NCI-H526 treated with DMSO at 0.1 percent for 48 hours (cell line): ENCODE measurements around the gene NEUROD4.

Experiments used
- DNase-seq: peaks from one replicate; lab custom pipeline; 2025; lab: John Stamatoyannopoulos, UW

Gene NEUROD4

DNA sequence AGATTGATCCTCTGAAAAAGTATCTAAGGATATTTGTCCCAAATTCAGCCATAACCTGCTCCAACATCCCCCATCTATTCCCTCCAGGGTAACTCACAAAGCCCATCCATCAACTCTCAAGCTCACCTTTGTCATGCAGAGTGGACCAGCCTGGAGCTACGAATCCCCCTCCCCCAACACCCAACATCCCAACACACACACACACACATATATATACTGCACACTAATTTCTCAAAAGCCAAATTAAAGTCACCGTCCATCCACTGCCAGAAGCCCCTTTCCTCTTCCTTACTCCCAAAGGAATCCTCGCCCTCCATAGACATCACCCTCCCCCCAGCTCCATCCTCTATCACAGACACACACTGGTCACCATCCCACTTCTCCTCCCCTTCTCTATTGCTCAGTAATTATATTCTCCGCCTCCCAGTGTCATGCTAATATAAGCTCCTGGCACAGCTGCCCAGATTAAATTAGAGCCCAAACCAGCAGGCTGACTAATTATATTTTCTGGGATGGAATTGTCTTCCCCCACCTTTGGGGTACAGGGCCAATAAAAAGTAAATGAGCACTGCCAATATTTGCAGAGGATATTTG lies 21.7 kb upstream of the NEUROD4 start:
- no peak for DNase-seq

DNA sequence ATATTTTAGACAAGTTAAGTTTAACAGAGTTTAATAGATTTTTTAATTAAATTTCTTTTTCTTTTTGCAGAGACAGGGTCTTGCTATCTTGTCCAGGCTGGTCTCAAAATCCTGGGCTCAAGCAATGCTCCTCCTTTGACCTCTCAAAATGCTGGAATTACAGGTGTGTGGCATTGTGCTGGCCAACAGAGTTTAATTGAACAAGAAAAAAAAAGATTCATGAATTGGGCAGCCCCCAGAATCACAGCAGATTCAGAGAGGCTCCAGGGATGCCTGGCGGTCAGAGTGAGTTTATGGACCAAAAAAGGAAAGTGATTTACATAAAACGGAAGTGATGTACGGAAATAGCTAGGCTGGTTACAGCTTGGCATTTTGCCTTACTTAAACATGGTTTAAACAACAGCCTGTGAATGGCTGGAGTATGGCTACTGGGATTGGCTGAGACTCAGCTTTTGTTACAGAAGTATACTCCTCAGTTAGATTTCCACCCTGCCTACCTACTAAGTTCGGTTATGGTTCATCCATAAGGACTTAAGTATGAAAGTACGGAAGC lies 20.7 kb upstream of the NEUROD4 start:
- no peak for DNase-seq

DNA sequence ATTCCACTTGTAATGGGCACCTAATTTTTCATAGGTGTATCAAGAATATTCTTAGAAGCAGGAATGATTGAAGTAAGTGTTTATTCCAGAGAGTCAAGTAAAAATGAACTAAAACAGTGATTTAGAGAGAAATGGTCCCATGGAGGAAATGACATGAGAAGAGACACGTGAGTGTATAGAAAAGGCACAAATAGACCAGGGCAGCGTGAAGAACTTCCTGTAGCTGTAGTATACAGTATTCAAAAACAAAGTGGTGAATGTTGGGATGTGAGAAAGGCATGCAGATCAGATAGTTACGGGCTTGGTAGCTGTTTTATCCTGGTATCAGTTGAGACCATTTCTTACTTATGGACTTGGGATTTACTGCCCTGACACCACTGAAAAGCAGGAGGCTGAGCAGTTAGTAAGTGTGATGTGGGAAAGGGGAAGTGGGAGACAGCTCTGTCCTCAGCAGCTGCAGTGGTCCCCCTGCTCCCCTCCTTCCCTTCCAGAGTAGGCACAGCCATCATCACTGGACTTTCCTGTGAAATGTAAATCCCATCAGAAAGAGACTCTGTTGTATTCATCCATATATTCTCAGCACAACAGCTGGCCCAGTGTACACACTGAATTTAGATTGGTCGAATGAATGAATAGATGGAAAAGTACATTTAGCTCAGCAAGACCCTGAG lies 18.4 kb upstream of the NEUROD4 start:
- DNase-seq, result no peak

DNA sequence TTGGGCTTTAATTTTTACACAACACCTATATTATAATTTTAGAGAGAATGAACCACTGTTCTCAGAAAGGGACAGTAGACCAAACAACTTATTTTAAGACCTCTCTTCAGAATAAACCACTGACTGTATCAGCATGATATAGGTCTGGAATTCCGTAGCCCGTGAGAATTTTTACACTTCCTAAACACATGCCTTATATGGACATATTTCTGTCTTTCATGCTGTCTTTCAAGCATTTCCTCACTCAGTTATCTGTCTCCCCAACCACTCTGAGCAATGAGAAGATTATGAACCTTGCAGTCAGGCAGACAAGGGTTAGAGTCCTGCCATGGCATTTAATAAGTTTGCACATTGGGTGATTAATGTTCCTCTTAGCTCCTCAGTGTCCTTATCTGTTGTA lies 17.4 kb upstream of the NEUROD4 start:
- no peak for DNase-seq

DNA sequence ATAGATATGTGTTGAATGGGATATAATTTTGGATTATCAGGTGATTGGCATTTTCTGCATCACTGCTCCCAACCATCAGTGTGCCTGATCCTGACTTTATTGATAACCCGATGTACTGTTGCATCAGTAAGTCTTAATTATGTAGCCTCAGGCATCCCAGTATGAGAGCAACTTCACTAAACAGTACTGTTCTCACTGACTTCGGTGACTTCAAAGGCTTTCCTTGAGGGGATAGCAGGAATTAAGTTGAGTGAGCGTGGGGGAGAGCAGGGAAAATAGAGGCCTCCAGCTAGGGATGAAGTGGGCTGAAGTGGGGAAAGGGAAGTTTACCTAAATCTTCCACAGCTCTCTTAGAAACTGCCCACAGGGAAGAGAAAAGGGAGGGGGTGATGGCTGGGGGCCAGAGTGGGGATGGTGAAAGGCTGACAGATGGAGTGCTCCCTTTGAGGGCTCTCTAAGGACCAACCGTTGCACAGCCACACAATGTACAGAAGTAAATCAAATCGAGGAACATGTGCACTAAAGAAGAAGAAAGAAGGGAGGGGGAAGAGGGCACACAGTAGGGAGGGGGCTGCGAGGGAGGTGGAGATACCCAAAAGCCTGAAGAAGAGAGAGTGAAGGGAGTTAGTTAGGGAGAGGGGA lies 10.7 kb upstream of the NEUROD4 start:
- no peak for DNase-seq

DNA sequence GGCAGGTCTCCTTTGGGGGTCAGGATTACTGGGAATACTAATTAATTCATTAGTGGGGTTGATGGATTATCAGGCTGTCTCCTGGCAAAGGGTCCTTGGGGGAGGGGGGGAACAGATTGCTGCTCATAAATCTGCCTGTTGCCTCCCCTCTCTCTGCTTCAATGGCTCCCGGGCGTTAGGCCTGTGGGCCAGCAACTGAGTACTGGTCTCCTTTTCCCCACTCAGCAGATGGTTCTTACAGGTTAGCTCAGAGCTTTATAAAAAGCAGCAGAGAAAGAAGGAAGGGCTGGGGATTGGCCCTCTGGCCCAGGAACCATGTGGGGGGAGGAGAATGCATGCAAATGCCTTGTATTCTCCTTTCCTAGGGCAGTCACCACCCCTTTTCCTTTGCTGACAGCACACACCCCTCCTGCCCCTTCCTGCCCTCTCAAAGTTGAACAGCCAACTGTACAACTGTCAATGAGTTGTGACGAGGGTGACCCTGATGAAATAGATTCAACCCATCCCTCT lies 2.3 kb upstream of the NEUROD4 start:
- no peak for DNase-seq

DNA sequence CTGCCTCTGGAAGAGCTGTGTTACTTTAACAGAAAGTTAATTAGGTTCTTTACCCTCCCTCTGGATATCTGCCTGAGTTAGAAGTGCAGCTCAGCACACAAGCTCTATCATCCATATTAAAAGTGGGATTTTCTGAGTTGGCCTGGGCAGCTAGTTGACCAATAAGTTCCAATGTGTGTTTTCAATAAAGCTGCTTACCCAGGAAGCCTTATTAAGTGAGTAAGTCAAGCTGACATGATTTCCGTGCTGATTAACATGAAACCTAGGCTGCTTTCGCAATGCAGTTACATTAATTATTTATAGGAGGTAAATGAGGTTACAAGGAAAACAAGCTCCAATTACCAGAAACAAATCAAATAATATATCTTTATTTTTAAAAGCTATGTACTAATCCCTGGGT lies 4.8 kb downstream of the NEUROD4 start:
- no peak for DNase-seq

DNA sequence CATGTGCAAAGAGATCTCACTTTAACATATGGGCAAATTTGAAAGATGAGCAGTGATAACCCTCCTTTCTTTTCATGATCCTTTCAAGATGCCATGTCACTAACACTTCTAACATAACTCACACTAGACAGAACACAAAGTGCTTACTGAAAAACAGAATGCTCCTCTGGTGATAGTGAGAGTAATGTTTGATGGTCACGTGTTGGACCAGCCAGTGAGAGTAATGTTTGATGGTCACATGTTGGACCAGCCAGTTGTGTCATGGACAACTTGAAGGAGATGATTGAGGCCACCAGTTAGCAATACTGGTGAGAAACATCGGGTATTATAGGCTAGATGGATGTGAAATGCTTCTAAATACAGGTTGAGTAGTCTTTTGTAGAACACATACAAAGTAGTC lies 5.7 kb downstream of the NEUROD4 start:
- DNase-seq, result no peak

DNA sequence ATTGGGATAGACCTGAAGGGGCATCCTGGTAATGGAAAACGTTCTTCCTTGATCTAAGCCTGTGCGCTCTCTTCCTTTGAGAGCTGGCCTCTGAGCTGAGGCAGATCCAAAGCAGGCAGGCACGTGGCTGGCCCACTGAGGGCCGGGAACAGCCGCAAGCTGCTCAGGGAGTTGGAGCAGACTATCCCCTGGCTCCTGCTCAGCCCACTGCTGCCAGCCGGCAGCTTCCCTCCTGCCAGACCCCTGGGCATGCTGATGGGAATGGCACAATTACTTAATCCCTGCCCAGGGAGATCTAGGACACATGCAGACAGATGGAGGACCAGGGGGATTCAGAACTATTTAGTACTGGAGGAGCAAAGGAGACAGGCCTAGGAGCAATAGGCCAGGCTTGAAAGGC lies 14.4 kb downstream of the NEUROD4 start:
- DNase-seq, result no peak

DNA sequence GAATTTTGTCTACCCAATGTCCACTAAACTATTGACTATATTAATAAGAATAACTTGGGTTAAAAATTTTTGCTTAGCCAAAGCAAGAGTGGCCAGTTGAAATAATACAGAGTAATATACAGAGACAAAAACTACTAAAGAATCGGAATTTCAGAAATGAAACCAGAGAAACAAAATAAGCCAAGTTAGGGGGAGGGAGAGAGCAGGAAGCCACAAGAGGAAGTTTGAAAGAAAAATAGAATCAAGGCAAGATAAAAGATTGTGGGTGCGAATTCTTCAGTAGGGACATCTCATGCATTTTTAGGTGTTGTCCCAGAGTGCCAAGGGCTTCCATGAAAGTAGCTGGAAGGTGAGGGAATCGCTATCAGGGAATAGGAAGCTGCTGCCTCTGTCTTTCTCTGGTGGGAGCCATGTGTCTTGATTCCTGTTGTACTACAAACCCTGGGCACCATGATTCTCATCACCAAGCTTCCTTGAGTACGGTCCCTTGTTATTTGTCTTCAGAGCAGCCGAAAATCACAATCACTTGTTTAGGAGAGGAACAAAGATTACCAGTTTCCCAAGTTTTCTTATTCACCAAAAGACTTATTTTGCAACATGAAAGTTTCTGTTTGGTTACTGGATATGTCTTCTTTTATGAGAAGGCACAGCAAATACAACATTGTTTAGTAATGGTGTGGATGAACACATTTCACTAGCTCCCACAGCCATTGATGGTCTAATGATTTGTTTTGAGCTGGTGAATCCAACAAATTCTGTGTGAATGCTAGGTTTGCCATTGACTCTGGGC lies 16.7 kb downstream of the NEUROD4 start:
- DNase-seq, result no peak

DNA sequence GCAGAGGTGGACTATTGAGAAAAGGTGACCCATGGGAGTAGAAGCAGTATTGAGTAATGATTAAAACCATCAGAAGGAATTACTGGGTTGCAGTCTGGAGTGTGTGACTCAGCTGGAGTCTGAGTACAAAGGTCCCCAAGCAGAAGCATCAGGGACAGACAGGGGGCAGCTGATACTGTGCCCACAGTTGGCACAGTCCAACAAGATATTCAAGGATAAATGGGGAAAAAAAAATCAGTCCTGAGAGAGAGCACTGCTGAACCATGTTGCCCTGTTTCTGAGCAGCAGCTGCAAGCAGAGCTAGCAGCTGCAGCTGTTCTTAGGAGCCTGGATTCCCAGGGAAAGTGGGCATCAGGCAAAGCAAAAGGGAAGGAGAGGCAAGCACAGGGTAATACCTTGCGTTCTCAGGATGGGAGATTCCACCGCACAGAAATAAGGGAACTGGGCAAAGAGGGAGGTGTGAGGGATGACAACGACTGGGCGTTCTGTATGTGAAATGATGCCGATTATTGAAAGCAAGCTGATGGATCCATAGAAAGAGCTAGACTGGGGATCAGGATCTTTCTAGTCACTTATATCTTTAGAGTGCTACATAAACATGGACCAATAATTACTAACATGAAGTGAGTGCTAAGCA lies 17.7 kb downstream of the NEUROD4 start:
- no peak for DNase-seq

DNA sequence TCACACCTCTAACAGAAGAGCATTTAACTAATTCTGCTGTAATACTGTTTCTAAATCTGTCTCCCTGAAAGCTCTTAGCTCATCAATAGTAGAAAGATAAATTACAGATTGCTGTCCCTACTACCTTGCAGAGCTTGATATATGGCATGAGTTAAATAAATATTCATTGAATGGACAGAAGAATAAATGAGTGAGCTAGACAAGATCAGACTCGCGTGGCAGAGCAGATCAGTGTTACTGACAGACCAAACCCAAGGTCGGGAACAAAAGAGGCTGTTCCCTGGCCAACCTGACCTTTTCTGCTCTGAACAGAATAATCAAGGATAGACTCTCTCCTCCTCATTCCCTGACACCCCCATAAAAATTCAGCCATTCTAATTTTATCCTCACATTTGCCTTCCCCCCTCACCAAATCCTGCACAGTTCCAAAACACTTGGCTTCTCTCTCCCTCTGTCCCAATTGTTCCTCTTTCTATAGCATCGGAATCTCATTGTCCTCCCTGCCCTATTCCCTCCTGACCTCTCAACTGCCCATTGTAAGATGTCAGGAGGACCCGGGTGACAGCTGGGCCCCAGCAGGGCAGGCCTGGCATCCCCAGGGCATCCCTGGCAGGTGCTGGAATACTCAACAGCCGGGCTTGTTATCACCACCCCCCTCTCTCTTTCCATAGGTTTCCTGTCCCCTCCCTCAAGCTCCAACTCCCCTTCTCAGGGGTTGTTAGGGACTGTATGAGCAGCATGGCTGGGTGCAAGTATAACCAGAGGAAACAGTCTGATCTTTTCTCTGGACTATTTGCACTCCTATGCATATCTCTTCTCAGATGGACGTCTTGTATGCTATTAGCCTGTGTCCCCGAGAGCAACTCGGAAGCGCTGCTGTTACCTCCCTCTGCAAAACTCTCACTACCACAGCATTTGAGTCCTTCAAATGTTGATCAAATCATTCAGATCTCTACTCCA lies 19.9 kb downstream of the NEUROD4 start:
- no peak for DNase-seq

DNA sequence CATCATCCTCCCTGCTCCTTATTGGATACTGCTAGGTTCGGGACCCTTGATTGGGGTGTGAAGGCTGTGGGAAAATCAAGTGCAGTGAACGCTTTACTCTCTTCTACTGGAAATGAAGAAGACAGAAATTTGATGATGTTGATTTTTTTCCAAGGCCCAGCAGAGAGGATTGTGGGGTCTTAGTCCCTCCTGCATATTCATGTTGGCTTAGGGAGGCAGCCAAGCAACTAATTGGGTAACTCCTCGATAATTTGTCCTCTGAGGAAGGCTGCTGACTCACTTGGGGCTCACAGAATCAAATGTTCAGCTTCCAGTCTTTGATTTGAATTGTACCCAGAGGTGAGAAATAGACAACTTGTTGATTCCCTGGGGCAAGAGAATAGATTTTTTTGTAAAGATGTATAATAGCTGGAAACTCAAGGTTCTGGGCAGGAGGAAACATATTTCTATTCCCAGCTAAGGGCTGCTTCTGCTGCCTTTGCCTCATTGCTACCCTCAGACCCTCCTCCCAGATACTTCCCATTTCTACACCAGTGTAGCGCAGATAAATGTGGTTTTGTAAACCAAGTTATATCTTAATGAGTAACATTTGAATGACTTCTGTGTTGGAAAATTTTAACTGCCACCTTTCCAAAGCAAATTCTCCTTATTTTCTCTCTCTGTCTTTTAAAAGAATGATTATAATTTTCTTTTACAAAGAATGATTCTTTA lies 21.7 kb downstream of the NEUROD4 start:
- no peak for DNase-seq

DNA sequence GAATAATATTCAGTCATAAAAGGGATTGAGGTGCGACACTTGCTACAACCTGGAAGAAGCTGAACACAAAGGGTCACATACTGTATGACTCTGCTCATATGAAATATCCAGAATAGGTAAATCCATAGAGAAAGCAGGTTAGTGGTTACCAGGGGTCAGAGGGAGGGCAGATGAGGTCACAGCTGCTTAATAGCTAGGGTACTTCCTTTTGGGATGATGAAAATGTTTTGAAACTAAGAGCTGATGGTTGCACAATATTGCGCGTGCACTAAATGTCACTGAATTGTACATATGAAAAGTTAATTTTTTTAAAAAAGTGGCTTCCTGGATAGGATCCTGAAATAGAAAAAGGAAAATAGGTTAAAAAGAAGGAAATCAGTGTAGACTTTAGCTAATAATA lies 23.8 kb downstream of the NEUROD4 start:
- DNase-seq, result no peak

DNA sequence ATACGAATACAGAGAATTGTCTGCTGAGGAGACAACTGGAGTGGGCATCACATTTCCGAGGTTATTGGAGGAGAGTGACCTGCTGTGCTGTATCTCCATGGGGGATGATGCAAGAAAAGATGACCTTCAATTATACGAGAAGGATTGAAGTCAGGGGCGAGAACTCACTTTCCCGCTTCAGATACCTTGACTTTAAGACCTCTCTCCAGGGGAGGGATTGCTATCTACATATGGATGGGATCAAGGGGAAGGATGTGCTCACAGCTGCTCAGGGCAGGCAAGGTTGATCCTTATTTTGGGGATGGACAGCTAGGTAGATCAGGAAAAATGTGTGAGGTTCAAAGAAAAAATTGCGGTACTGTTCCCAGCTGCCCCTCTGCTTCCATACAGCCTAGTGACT lies 24.4 kb downstream of the NEUROD4 start:
- no peak for DNase-seq

DNA sequence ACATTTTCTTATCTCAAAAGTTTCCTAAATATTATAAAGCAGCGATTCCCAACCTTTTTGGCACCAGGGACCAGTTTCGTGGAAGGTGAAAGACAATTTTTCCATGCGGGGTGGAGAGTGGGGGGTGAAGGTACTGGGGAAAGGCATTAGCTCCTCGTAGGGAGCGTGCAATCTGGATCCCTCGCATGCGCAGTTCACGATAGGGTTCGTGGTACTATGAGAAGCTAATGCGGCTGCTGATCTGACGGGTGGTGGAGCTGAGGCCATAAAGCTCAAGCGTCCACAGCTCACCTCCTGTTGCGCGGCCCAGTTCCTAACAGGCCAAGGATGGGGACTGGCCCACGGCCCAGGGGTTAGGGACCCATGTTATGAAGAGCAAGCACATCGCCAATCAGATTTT lies 29.9 kb downstream of the NEUROD4 start:
- DNase-seq, result no peak

DNA sequence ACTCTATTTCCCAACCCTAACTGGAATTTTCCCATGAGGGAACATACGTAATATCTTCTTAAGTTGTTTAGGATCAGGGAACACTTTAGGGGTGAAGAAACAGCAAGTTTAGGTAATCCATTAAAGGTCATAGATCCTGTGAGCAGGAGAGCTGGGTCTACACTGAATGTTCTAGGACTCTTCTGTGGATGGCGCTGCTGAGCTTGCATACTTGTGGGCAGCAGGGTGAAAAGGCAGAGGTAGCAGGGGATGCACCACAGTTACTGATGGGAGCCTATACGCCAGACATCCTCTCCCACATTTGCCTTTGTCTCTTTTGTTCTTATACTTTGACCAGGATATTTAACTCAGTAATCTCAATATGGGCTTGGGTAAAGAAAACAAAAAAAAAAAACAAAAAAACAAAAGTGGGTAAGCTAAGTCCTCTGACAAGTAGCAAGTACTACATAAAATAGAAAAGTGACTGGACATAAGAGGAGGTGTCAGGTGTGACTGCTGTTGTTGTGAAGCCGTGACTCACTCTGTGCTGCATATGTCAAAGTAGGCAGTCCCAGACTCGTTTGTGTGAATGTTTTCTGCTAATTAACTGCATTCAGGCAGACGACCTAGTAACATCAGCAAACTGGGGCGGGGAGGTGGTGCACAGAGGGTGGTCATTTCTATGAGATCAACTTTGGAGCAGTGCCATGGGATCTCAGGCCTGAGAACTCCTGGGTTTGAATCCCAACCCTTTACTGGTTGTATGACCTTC lies 31.6 kb downstream of the NEUROD4 start:
- DNase-seq, result no peak

DNA sequence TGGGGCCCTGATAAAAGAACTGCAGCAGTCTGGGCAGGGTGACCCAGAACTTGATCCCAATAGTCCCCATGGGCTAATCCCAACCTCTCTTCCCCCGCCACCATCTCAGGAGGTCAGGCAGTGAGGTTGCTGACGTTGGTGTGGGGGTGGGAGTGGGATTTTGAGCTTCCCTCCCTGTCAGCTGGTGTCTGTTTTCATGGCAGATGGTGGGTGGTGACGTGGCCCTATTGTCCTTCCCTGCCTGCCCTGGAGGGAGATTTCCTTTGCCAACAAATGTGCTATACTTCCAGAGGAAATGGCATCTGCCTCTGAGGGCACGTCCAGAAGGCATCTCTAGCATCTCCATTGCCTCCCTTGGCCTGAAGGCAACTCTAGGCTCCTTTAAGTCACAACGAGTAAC lies 37.7 kb downstream of the NEUROD4 start:
- DNase-seq, result no peak

DNA sequence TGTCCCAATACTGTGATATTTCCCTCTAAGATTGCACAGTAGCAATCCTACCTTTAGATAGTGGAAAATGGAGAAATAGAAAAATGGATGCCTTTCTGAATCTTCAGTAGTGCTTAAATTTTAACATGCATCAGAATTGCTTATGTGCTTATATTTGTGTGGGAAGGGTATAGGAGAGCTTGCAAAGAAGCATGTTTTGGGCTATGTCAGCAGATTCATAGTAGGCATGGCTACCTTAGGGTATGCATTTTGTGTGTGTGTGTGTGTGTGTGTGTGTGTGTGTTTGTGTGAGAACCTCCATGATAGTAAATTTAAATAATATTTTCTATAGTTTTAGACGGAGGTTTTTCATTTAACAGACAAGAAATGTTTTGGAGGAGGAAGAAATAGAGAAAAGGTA lies 38.3 kb downstream of the NEUROD4 start:
- DNase-seq, result no peak
